Endothelial cell (in vitro differentiated cells): ENCODE results near the gene CIB4. TPM values are rescaled to one million over a fixed set of nuclear protein-coding genes. Genes with fewer than 3 reads are reported as not detected.

Source experiments
- DNase-seq: peaks from one replicate; pipeline ENCODE4 v3.0.0; 2021; ENCODE audit warnings: low spot score
- H3K27ac Mint-ChIP-seq: one replicate; pipeline ENCODE4 v1.8.0; 2021; ENCODE audit warnings: mixed read lengths, inconsistent platforms; ENCODE audit not compliant: unreplicated experiment
- H3K27me3 Mint-ChIP-seq: one replicate; pipeline ENCODE4 v1.8.0; 2021; ENCODE audit warnings: mild to moderate bottlenecking, moderate library complexity, mixed read lengths, inconsistent platforms; ENCODE audit not compliant: unreplicated experiment
- H3K36me3 Mint-ChIP-seq: one replicate; pipeline ENCODE4 v1.8.0; 2021; ENCODE audit warnings: mild to moderate bottlenecking, low read depth, mixed read lengths, inconsistent platforms; ENCODE audit not compliant: unreplicated experiment
- H3K4me1 Mint-ChIP-seq: one replicate; pipeline ENCODE4 v1.8.0; 2021; ENCODE audit warnings: mild to moderate bottlenecking, mixed read lengths, inconsistent platforms; ENCODE audit not compliant: unreplicated experiment
- H3K4me3 Mint-ChIP-seq: one replicate; pipeline ENCODE4 v1.8.0; 2021; ENCODE audit warnings: mild to moderate bottlenecking, mixed read lengths, inconsistent platforms; ENCODE audit not compliant: unreplicated experiment
- H3K9me3 Mint-ChIP-seq: one replicate; pipeline ENCODE4 v1.8.0; 2021; ENCODE audit warnings: mixed read lengths, inconsistent platforms; ENCODE audit not compliant: unreplicated experiment
- CTCF ChIP-seq: fragments of 200-600 bp; sonication (generic); IDR thresholded peaks from one replicate; pipeline ENCODE4 v1.5.0; 2021; ENCODE audit warnings: antibody characterized with exemption; ENCODE audit not compliant: unreplicated experiment
- total RNA-seq: library from RNA; stranded (reverse); fragmentation: NEBNext Ultra II Directional; extraction: Animal tissue kit (Norgen Biotek cat#: 25700); gene quantifications from one replicate; pipeline ENCODE4 v1.2.1, GENCODE V29; 2021; ENCODE audit not compliant: unreplicated experiment

The CIB4 gene
- total RNA-seq, 1 donor from 2014 or later = not detected

GRCh38 chr2:26637811-26638310 lies 3.3 kb downstream of the CIB4 start:
- Mint-ChIP-seq H3K9me3 (no peaks in the 10 kb centered on the region), H3K27ac (no peak overlapping the region), H3K27me3 (peaks cover 4% of the 10 kb centered on the region), H3K36me3 (no peaks in the 10 kb centered on the region), H3K4me1 (peaks cover 6% of the 10 kb centered on the region), H3K4me3 (no peak overlapping the region)
- no peak for DNase-seq
- no peak for TF ChIP-seq CTCF

GRCh38 chr2:26636935-26637334 lies 4.2 kb downstream of the CIB4 start:
- H3K9me3 Mint-ChIP-seq = no peaks in the 10 kb centered on the region
- H3K4me3 Mint-ChIP-seq = no peak overlapping the region
- no peaks in the 10 kb centered on the region for H3K36me3 Mint-ChIP-seq
- TF ChIP-seq CTCF = no peak
- H3K4me1 Mint-ChIP-seq = peaks cover 6% of the 10 kb centered on the region
- peaks cover 4% of the 10 kb centered on the region for H3K27me3 Mint-ChIP-seq
- no peak for DNase-seq
- H3K27ac Mint-ChIP-seq = no peak overlapping the region

DNA sequence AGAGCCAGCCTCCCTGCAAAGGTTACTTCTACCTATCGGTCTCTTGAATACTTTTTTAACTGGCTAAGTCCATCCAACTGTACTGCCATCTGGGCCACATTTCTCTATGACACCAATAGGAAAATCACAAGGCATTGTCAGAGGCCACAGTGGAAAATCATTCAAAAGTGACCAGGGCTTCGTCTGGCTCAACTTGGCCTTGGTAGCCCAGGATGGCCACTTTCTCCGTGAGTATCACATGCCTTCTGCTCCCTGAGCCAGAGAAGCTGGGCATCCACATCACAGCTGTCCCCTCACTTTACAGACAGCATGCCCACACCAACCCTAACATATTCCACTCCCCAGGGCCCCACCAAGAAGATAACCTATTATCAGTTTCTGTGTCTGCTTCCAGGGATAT lies 5.8 kb downstream of the CIB4 start:
- Mint-ChIP-seq H3K27me3 (peaks cover under 1% of the 10 kb centered on the region), H3K36me3 (no peaks in the 10 kb centered on the region), H3K4me1 (peaks cover 4% of the 10 kb centered on the region), H3K4me3 (no peak overlapping the region), H3K27ac (no peak overlapping the region), H3K9me3 (no peaks in the 10 kb centered on the region)
- DNase-seq = no peak
- TF ChIP-seq CTCF = no peak

DNA sequence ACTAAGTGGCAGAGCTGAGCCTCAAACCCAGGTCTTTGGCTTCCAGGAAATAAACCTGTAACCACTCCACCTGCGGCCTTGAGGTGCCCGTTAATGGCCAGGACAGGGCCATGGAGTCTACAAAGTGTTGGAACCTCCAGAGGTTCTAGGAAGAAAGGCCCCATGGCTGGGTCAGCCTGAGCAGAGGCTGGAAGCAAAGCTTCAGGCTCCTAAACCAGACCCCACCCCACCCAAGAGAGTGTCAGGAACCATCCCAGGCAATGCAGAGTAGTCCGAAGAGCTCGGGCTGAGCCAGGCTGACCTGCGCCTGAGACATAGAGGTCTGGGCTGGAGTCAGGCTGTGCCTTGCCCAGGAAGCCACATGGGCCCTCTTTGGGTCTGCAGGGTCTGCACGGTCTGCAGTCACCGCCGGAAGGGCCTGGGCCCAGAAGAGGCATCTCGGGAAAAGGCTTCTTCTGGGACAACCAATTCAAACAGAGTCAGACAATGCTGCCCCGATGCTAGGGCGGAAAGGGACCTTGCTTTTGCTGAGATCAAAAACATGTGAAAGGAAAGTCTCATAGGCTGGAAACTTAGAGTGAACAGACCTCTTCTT lies 6.4 kb downstream of the CIB4 start:
- no peak for TF ChIP-seq CTCF
- Mint-ChIP-seq H3K9me3 (no peaks in the 10 kb centered on the region), H3K27me3 (peaks cover 1% of the 10 kb centered on the region), H3K27ac (no peak overlapping the region), H3K4me1 (peaks cover 1% of the 10 kb centered on the region), H3K4me3 (no peak overlapping the region), H3K36me3 (no peaks in the 10 kb centered on the region)
- DNase-seq = no peak

GRCh38 chr2:26633993-26634595 lies 7.1 kb downstream of the CIB4 start:
- Mint-ChIP-seq H3K27me3 (peaks cover 4% of the 10 kb centered on the region), H3K27ac (no peak overlapping the region), H3K4me3 (no peak overlapping the region), H3K36me3 (no peaks in the 10 kb centered on the region), H3K9me3 (no peaks in the 10 kb centered on the region), H3K4me1 (no peaks in the 10 kb centered on the region)
- TF ChIP-seq CTCF = no peak
- no peak for DNase-seq
